ENCODE data around the gene SLC25A22. TPM values are rescaled to one million over a fixed set of nuclear protein-coding genes. Genes with fewer than 3 reads are reported as not detected.

The SLC25A22 gene
- total RNA-seq, 1 experiment from 2014 or later, result 31.8 TPM

- H3K27me3 ChIP-seq (replicated peaks; ENCODE audit: control insufficient read depth, insufficient read depth, low read length), result no peaks in the 10 kb centered on the region
- peak overlapping the region; percentile 62 for H3K4me3 ChIP-seq (ENCODE audit: low read depth, low read length)
- ChIA-PET CTCF (interaction anchor here (1.6 kb wide), 1 partner anchor 10 kb away, joined by 5 read pairs; no protein-coding TSS in a partner anchor), POLR2A (interaction anchor here (0.6 to 1.3 kb wide), 3 partner anchors 8 to 28 kb away, joined by 3 to 7 read pairs (median 3); no protein-coding TSS in a partner anchor)
- DNase-seq, result peak; percentile 79 to 80
- Mint-ChIP-seq H3K4me1 (ENCODE audit: low read depth, unreplicated experiment) (peaks cover 18% of the 10 kb centered on the region), H3K4me3 (ENCODE audit: unreplicated experiment) (peak overlapping the region; percentile 88), H3K27me3 (ENCODE audit: insufficient read depth, unreplicated experiment) (no peaks in the 10 kb centered on the region), H3K27ac (ENCODE audit: unreplicated experiment) (peak overlapping the region; percentile 63), H3K9me3 (ENCODE audit: unreplicated experiment) (no peaks in the 10 kb centered on the region), H3K36me3 (ENCODE audit: insufficient read depth, unreplicated experiment) (peaks cover 33% of the 10 kb centered on the region)
- intact Hi-C loops (cut with micrococcal nuclease; ENCODE audit: unreplicated experiment), result loop anchor here (1.0 kb wide), 1 partner anchor 8 kb away; no protein-coding TSS in a partner anchor
- no peaks in the 10 kb centered on the region for H3K9me3 ChIP-seq
- no peaks in the 10 kb centered on the region; the same call in 1 of the 2 replicates for H3K36me3 ChIP-seq (ENCODE audit: control insufficient read depth, insufficient read depth, low read length)
- BruUV-seq (replicated peaks), result no TSS peak
- TF ChIP-seq CTCF (IDR thresholded peaks at IDR 0.05; ENCODE audit: insufficient read depth in 1 of 2, low read depth in 1 of 2, low read length in 1 of 2, severe bottlenecking in 1 of 2, unreplicated experiment in 1 of 2), result peak in 1 of 2 experiments; percentile 1
- peaks cover 45% of the 10 kb centered on the region for H3K4me1 ChIP-seq
Measured at GRCh38 chr11:827146-827896, 29.2 kb upstream of the SLC25A22 start.

- H3K4me1 Mint-ChIP-seq (ENCODE audit: low read depth, unreplicated experiment), result peaks cover 13% of the 10 kb centered on the region
- Histone ChIP-seq H3K27me3 (replicated peaks; ENCODE audit: control insufficient read depth, insufficient read depth, low read length) (no peaks in the 10 kb centered on the region), H3K4me1 (peaks cover 40% of the 10 kb centered on the region), H3K36me3 (ENCODE audit: control insufficient read depth, insufficient read depth, low read length) (no peaks in the 10 kb centered on the region; the same call in 1 of the 2 replicates), H3K9me3 (no peaks in the 10 kb centered on the region), H3K4me3 (ENCODE audit: low read depth, low read length) (peak overlapping the region; percentile 62)
- H3K4me3 Mint-ChIP-seq (ENCODE audit: unreplicated experiment), result peak overlapping the region; percentile 88
- CTCF ChIA-PET, result interaction anchor here (1.6 kb wide), 1 partner anchor 9 kb away, joined by 5 read pairs; no protein-coding TSS in a partner anchor
- intact Hi-C loops (cut with micrococcal nuclease; ENCODE audit: unreplicated experiment), result loop anchor here (1.0 kb wide), 1 partner anchor 7 kb away; no protein-coding TSS in a partner anchor
- POLR2A ChIA-PET, result no interaction called here
- TF ChIP-seq CTCF (IDR thresholded peaks at IDR 0.05; ENCODE audit: insufficient read depth in 1 of 2, low read depth in 1 of 2, low read length in 1 of 2, severe bottlenecking in 1 of 2, unreplicated experiment in 1 of 2), result no peak
- BruUV-seq (replicated peaks), result no TSS peak
- H3K36me3 Mint-ChIP-seq (ENCODE audit: insufficient read depth, unreplicated experiment), result peaks cover 35% of the 10 kb centered on the region
- DNase-seq, result no peak
- no peaks in the 10 kb centered on the region for H3K9me3 Mint-ChIP-seq (ENCODE audit: unreplicated experiment)
- H3K27me3 Mint-ChIP-seq (ENCODE audit: insufficient read depth, unreplicated experiment), result no peaks in the 10 kb centered on the region
- H3K27ac Mint-ChIP-seq (ENCODE audit: unreplicated experiment), result no peak overlapping the region
Measured at GRCh38 chr11:826836-827145, 28.7 kb upstream of the SLC25A22 start.

- H3K4me3 ChIP-seq (ENCODE audit: low read depth, low read length), result no peak overlapping the region; the same call in 1 of the 2 replicates
- no peaks in the 10 kb centered on the region for H3K27me3 ChIP-seq (replicated peaks; ENCODE audit: control insufficient read depth, insufficient read depth, low read length)
- TSS peak; percentile 41 for BruUV-seq (replicated peaks)
- no peaks in the 10 kb centered on the region for H3K9me3 Mint-ChIP-seq (ENCODE audit: unreplicated experiment)
- H3K4me1 ChIP-seq, result peaks cover 39% of the 10 kb centered on the region
- peak overlapping the region; percentile 88 for H3K4me3 Mint-ChIP-seq (ENCODE audit: unreplicated experiment)
- peaks cover 35% of the 10 kb centered on the region for H3K36me3 Mint-ChIP-seq (ENCODE audit: insufficient read depth, unreplicated experiment)
- CTCF ChIA-PET, result no interaction called here
- POLR2A ChIA-PET, result no interaction called here
- peaks cover 13% of the 10 kb centered on the region for H3K4me1 Mint-ChIP-seq (ENCODE audit: low read depth, unreplicated experiment)
- intact Hi-C loops (cut with micrococcal nuclease; ENCODE audit: unreplicated experiment), result no loop called here
- no peak for DNase-seq
- no peak for TF ChIP-seq CTCF (IDR thresholded peaks at IDR 0.05; ENCODE audit: insufficient read depth in 1 of 2, low read depth in 1 of 2, low read length in 1 of 2, severe bottlenecking in 1 of 2, unreplicated experiment in 1 of 2)
- no peak overlapping the region for H3K27ac Mint-ChIP-seq (ENCODE audit: unreplicated experiment)
- no peaks in the 10 kb centered on the region for H3K9me3 ChIP-seq
- no peaks in the 10 kb centered on the region; the same call in 1 of the 2 replicates for H3K36me3 ChIP-seq (ENCODE audit: control insufficient read depth, insufficient read depth, low read length)
- no peaks in the 10 kb centered on the region for H3K27me3 Mint-ChIP-seq (ENCODE audit: insufficient read depth, unreplicated experiment)
Measured at GRCh38 chr11:826227-826621, 28.1 kb upstream of the SLC25A22 start.
